ENCODE measurements around the gene OVCH1. TPM values are rescaled to one million over a fixed set of nuclear protein-coding genes. Genes with fewer than 3 reads are reported as not detected.

The OVCH1 gene, protein sequence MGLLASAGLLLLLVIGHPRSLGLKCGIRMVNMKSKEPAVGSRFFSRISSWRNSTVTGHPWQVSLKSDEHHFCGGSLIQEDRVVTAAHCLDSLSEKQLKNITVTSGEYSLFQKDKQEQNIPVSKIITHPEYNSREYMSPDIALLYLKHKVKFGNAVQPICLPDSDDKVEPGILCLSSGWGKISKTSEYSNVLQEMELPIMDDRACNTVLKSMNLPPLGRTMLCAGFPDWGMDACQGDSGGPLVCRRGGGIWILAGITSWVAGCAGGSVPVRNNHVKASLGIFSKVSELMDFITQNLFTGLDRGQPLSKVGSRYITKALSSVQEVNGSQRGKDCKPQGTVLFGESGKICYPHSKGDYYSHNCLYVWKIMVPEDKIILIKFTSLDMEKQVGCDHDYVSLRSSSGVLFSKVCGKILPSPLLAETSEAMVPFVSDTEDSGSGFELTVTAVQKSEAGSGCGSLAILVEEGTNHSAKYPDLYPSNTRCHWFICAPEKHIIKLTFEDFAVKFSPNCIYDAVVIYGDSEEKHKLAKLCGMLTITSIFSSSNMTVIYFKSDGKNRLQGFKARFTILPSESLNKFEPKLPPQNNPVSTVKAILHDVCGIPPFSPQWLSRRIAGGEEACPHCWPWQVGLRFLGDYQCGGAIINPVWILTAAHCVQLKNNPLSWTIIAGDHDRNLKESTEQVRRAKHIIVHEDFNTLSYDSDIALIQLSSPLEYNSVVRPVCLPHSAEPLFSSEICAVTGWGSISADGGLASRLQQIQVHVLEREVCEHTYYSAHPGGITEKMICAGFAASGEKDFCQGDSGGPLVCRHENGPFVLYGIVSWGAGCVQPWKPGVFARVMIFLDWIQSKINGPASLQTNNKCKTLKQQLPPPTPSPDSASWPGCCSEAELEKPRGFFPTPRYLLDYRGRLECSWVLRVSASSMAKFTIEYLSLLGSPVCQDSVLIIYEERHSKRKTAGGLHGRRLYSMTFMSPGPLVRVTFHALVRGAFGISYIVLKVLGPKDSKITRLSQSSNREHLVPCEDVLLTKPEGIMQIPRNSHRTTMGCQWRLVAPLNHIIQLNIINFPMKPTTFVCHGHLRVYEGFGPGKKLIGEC
- total RNA-seq = 1 to 10 TPM in 1 of 2 donors, under 1 TPM in 1; 0.78 to 3.0 TPM

DNA sequence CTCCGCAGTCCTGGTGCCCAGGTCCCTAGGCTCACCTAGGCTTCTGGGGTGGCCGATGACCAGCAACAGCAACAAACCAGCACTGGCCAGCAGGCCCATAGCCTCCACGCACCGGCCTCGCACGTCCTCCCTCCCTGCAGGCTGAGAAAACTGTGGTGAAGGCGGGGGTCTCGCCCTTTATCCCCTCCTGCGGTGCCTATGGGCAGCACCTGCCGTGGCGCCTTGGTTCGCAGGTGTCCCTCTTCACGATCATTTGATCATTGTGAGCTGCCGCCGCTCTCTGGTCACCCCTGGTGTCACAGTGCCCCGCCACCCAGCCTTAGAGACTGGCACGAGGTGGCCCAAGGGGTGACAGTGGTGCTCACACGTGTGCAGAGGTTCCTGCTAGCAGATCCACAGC lies at the start of gene OVCH1:
Gene OVCH1 (minus strand): TSS at position 99 of the 400 bp plus-strand sequence. CDS start 0 bp downstream, at position 99.
- no peak within 1 kb of the TSS for H3K4me3 ChIP-seq
- ATAC-seq (ENCODE audit: insufficient number of reproducible peaks, low FRiP score, low read depth) (no peak), DNase-seq (ENCODE audit: low spot score) (no peak)
- H3K36me3 ChIP-seq = no peaks in the 10 kb centered on the region
- H3K9me3 ChIP-seq = no peaks in the 10 kb centered on the region
- TF ChIP-seq, protein P1, sequence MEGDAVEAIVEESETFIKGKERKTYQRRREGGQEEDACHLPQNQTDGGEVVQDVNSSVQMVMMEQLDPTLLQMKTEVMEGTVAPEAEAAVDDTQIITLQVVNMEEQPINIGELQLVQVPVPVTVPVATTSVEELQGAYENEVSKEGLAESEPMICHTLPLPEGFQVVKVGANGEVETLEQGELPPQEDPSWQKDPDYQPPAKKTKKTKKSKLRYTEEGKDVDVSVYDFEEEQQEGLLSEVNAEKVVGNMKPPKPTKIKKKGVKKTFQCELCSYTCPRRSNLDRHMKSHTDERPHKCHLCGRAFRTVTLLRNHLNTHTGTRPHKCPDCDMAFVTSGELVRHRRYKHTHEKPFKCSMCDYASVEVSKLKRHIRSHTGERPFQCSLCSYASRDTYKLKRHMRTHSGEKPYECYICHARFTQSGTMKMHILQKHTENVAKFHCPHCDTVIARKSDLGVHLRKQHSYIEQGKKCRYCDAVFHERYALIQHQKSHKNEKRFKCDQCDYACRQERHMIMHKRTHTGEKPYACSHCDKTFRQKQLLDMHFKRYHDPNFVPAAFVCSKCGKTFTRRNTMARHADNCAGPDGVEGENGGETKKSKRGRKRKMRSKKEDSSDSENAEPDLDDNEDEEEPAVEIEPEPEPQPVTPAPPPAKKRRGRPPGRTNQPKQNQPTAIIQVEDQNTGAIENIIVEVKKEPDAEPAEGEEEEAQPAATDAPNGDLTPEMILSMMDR (IDR thresholded peaks at IDR 0.05) = no peak
- no peaks in the 10 kb centered on the region for H3K27me3 ChIP-seq (replicated peaks; ENCODE audit: insufficient read depth)
- no peak within 1 kb of the TSS for H3K27ac ChIP-seq
- H3K4me1 ChIP-seq (ENCODE audit: control insufficient read depth in 1 of 2, low read depth in 2 of 2) = no peaks in the 10 kb centered on the region

DNA sequence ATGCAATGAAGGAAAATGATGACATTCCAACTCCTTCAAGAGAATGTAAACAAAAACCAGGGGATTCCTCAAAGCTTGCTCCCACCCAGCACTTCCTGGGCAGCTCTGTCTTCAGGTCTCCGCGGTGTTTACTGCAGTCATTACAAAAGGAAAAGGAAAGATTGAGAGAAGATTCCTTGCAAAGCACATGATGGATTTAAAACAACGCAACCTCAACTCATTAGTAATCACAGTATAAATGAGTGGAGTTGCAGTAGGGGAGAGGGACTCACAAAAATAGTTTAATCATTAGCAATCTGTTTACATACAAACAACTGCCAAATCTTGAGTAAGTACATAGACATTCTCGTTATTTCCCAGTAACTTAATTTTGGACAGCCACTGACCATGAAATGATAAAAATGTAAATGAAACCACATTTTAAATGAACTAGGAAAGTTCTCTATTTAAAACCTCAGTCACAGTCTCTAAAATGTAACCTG lies 49.7 kb upstream of the OVCH1 start:
- no peaks in the 10 kb centered on the region for H3K9me3 ChIP-seq
- H3K4me3 ChIP-seq = no peak overlapping the region
- TF ChIP-seq, protein P1 (IDR thresholded peaks at IDR 0.05) = no peak
- peaks cover 0 to 4% of the 10 kb centered on the region in 2 donors for H3K4me1 ChIP-seq (ENCODE audit: control insufficient read depth in 1 of 2, low read depth in 2 of 2)
- ATAC-seq (ENCODE audit: insufficient number of reproducible peaks, low FRiP score, low read depth) (no peak), DNase-seq (ENCODE audit: low spot score) (no peak)
- H3K36me3 ChIP-seq = no peaks in the 10 kb centered on the region
- no peaks in the 10 kb centered on the region for H3K27me3 ChIP-seq (replicated peaks; ENCODE audit: insufficient read depth)
- no peak overlapping the region for H3K27ac ChIP-seq

DNA sequence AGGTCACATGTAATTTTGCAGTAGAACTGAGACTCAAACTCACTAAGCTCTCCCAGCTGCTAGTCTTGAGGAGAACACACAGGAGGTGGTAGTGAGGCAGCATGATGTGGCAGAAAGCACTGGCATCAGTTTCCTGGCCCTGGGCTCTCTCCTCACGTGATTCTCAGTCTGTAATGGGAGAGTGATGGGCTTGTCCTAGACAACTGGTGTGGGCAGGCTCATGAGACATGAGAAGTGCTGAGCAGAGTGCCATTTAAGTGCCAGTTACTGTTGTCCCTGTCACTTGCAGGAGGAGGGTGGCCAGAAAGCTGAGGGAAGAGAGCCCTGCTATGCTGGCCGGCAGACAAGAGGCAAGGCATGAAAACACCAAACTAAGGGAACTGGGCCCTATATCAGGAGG lies 48.5 kb upstream of the OVCH1 start:
- no peaks in the 10 kb centered on the region for H3K9me3 ChIP-seq
- H3K4me1 ChIP-seq (ENCODE audit: control insufficient read depth in 1 of 2, low read depth in 2 of 2) = peaks cover 0 to 4% of the 10 kb centered on the region in 2 donors
- H3K4me3 ChIP-seq = no peak overlapping the region
- ATAC-seq (ENCODE audit: insufficient number of reproducible peaks, low FRiP score, low read depth) (no peak), DNase-seq (ENCODE audit: low spot score) (no peak)
- H3K27me3 ChIP-seq (replicated peaks; ENCODE audit: insufficient read depth) = no peaks in the 10 kb centered on the region
- no peak overlapping the region for H3K27ac ChIP-seq
- TF ChIP-seq, protein P1 (IDR thresholded peaks at IDR 0.05) = no peak
- no peaks in the 10 kb centered on the region for H3K36me3 ChIP-seq

DNA sequence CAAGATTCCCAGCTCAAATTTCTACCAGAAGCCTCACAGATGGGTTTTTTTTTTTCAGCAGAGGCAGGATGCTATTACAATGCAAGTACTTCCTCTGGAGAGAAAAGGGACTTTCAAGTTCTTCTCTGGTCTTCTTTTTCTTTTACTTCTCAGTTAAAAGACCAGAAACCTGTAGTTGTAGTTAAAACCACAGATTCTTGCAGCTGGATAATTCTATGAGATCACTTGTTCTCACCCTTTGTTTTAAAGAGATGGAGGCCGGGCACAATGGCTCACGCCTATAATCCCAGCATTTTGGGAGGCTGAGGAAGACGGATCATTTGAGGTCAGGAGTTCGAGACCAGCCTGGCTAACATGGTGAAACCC lies 47.6 kb upstream of the OVCH1 start:
- no peak for DNase-seq (ENCODE audit: low spot score)
- Histone ChIP-seq H3K27ac (no peak overlapping the region), H3K36me3 (no peaks in the 10 kb centered on the region), H3K4me1 (ENCODE audit: control insufficient read depth in 1 of 2, low read depth in 2 of 2) (peaks cover 0 to 4% of the 10 kb centered on the region in 2 donors), H3K9me3 (no peaks in the 10 kb centered on the region), H3K4me3 (no peak overlapping the region), H3K27me3 (replicated peaks; ENCODE audit: insufficient read depth) (no peaks in the 10 kb centered on the region)
- ATAC-seq (ENCODE audit: insufficient number of reproducible peaks, low FRiP score, low read depth) = no peak
- TF ChIP-seq, protein P1 (IDR thresholded peaks at IDR 0.05) = no peak

All from thoracic aorta (tissue), 2 donors.